Erythroblast (primary cell): ENCODE data around the gene GFRA1.

Source experiments
- DNase-seq, 2 experiments: peaks; one replicate each; lab custom pipeline; 2025; lab: John Stamatoyannopoulos, UW
- GATA1 ChIP-seq: IDR thresholded peaks from 2 replicates; pipeline ENCODE4 v1.6.1; 2011; ENCODE audit warnings: low read depth, mild to moderate bottlenecking, control low read depth, low read length, moderate library complexity
- POLR2A ChIP-seq: IDR thresholded peaks from 2 replicates; pipeline ENCODE4 v1.6.1; 2011; ENCODE audit warnings: mild to moderate bottlenecking, low read length

GFRA1 gene

GRCh38 chr10:116085323-116085722 is 187.7 kb downstream of the GFRA1 start:
- DNase-seq = no peak

GRCh38 chr10:116084161-116084560 is 188.8 kb downstream of the GFRA1 start:
- TF ChIP-seq GATA1 (no peak), POLR2A (no peak)
- no peak for DNase-seq

More at GRCh38 chr10:116085323-116085722, 187.7 kb downstream of the GFRA1 start:
- no peak for TF ChIP-seq POLR2A
- no peak for TF ChIP-seq GATA1

GRCh38 chr10:116083226-116083762 is 189.7 kb downstream of the GFRA1 start:
- DNase-seq = no peak
- no peak for TF ChIP-seq GATA1
- no peak for TF ChIP-seq POLR2A

- TF ChIP-seq POLR2A = no peak
- TF ChIP-seq GATA1 = no peak
- no peak for DNase-seq
Measured at GRCh38 chr10:116082762-116083161, 190.2 kb downstream of the GFRA1 start.

GRCh38 chr10:116082206-116082605 is 190.8 kb downstream of the GFRA1 start:
- no peak for DNase-seq
- TF ChIP-seq GATA1 (no peak), POLR2A (no peak)

- DNase-seq = no peak
- TF ChIP-seq POLR2A (no peak), GATA1 (no peak)
Measured at GRCh38 chr10:116080553-116080952, 192.5 kb downstream of the GFRA1 start.

GRCh38 chr10:116079355-116079754 is 193.7 kb downstream of the GFRA1 start:
- TF ChIP-seq POLR2A (no peak), GATA1 (no peak)
- DNase-seq = no peak

GRCh38 chr10:116076621-116077020 is 196.4 kb downstream of the GFRA1 start:
- no peak for TF ChIP-seq GATA1
- no peak for TF ChIP-seq POLR2A
- no peak for DNase-seq

- no peak for TF ChIP-seq GATA1
- no peak for TF ChIP-seq POLR2A
Measured at GRCh38 chr10:116073510-116073909, 199.5 kb downstream of the GFRA1 start.

GRCh38 chr10:116073001-116073400 is 200.0 kb downstream of the GFRA1 start:
- no peak for TF ChIP-seq GATA1
- no peak for TF ChIP-seq POLR2A
- no peak for DNase-seq

More at GRCh38 chr10:116073510-116073909, 199.5 kb downstream of the GFRA1 start:
- no peak for DNase-seq

GRCh38 chr10:116071453-116072148 is 201.4 kb downstream of the GFRA1 start:
- DNase-seq = no peak
- TF ChIP-seq POLR2A = no peak
- TF ChIP-seq GATA1 = no peak

- no peak for TF ChIP-seq GATA1
- no peak for TF ChIP-seq POLR2A
- no peak for DNase-seq
Measured at GRCh38 chr10:116070743-116071320, 202.2 kb downstream of the GFRA1 start.

- TF ChIP-seq GATA1 (no peak), POLR2A (no peak)
Measured at GRCh38 chr10:116069856-116070255, 203.2 kb downstream of the GFRA1 start.

GRCh38 chr10:116067825-116068224 is 205.2 kb downstream of the GFRA1 start:
- DNase-seq = no peak

More at GRCh38 chr10:116069856-116070255, 203.2 kb downstream of the GFRA1 start:
- no peak for DNase-seq

More at GRCh38 chr10:116067825-116068224, 205.2 kb downstream of the GFRA1 start:
- no peak for TF ChIP-seq GATA1
- no peak for TF ChIP-seq POLR2A
